ENCODE results near the gene CCDC121.

DNA sequence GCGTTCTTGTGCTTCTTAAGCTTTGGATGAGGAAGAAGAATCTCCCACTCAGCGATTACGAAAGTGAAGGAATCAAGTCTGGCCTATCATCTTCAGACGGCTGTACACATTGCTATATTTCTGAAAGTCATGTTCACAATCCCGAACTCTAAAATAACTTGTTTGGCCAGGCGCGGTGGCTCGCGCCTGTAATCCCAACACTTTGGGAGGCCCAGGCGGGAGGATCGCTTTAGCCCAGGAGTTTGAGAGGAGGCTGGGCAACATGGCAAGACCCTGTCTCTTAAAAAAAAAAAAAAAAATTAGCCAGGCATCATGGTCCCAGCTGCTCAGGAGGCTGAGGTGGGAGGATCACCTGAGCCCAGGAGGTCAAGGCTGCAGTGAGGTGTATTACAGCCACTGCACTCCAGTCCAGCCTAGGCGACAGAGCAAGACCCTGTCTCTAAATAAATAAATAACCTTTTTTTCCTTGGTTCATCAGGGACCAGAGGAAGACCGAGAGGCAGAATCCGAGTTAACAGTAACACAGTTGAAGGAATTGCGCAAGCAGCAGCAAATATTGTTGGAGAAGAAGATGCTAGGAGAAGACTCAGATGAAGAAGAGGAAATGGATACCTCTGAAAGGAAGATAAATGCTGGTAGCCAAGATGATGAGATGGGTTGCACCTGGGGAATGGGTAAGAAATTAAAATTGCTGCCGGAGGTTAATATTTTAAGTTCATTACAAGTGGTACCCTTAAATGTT, 36.0 kb upstream of the CCDC121 start:
- TF ChIP-seq CTCF (IDR thresholded peaks at IDR 0.05) (no peak), EP300 (IDR thresholded peaks at IDR 0.05) (no peak), POLR2A (IDR thresholded peaks at IDR 0.05; ENCODE audit: low read depth) (no peak)
